GM12878 (cell line): ENCODE measurements around the gene POLD4.

Experiments used
- EGR1 ChIP-seq, 2 experiments: IDR thresholded peaks; 1 replicate in 1 of 2; 2 replicates in 1 of 2; pipeline ENCODE4 v1.6.1; 2011 to 2012; ENCODE audit warnings: low read depth in 2 of 2, low read length in 2 of 2, borderline replicate concordance in 1 of 2, mild to moderate bottlenecking in 1 of 2, moderate library complexity in 1 of 2
- IRF3 ChIP-seq: fragments of 450-650 bp; IDR thresholded peaks from 2 replicates; pipeline ENCODE4 v1.6.1; 2014; ENCODE audit warnings: mild to moderate bottlenecking
- KLF5 ChIP-seq: fragments of 450-650 bp; IDR thresholded peaks from 2 replicates; pipeline ENCODE4 v1.6.1; 2014; ENCODE audit warnings: mild to moderate bottlenecking; ENCODE audit not compliant: partially characterized antibody
- NFYB ChIP-seq: IDR thresholded peaks from 2 replicates; pipeline ENCODE4 v1.6.1; 2011; ENCODE audit warnings: low read depth, mild to moderate bottlenecking, low read length, improper control_type of control experiment, moderate library complexity; ENCODE audit not compliant: insufficient read depth
- NR2F1 ChIP-seq: fragments of 450-650 bp; conservative IDR thresholded peaks from 2 replicates; pipeline ENCODE4 v1.6.1; 2017; ENCODE audit warnings: mild to moderate bottlenecking
- POLR2A ChIP-seq: IDR thresholded peaks from 2 replicates; pipeline ENCODE4 v1.6.1; 2011; ENCODE audit warnings: low read depth, mild to moderate bottlenecking, low read length
- POLR2AphosphoS5 ChIP-seq: IDR thresholded peaks from 2 replicates; pipeline ENCODE4 v1.6.1; 2011; ENCODE audit warnings: mild to moderate bottlenecking, low read length, inconsistent platforms
- REST ChIP-seq: IDR thresholded peaks from 2 replicates; pipeline ENCODE4 v1.6.1; 2012; ENCODE audit warnings: mild to moderate bottlenecking, low read depth, low read length
- SREBF2 ChIP-seq: IDR thresholded peaks from 2 replicates; pipeline ENCODE4 v1.6.1; 2012; ENCODE audit warnings: mild to moderate bottlenecking, low read length
- TF ChIP-seq, protein P1 (sequence below), 3 experiments: IDR thresholded peaks in 2 of 3; conservative IDR thresholded peaks in 1 of 3; 2 replicates each; pipeline ENCODE4 v1.5.1; 2011; ENCODE audit warnings: low read depth in 3 of 3, low read length in 3 of 3, mild to moderate bottlenecking in 3 of 3, control low read depth in 2 of 3, moderate library complexity in 2 of 3, inconsistent platforms in 1 of 3, mixed read lengths in 1 of 3; ENCODE audit not compliant: control insufficient read depth in 2 of 3, insufficient read depth in 1 of 3; ENCODE audit errors: extremely low read depth in 1 of 3

GRCh38 chr11:67364169-67364568, 10.8 kb upstream of the POLD4 start:
- TF ChIP-seq KLF5 (no peak), POLR2A (no peak), NR2F1 (no peak), NFYB (no peak), SREBF2 (no peak), POLR2AphosphoS5 (no peak), IRF3 (no peak), REST (no peak), EGR1 (IDR thresholded peaks at IDR 0.05; ENCODE audit: borderline replicate concordance in 1 of 2, low read depth in 2 of 2, low read length in 2 of 2) (no peak)
- TF ChIP-seq, protein P1, sequence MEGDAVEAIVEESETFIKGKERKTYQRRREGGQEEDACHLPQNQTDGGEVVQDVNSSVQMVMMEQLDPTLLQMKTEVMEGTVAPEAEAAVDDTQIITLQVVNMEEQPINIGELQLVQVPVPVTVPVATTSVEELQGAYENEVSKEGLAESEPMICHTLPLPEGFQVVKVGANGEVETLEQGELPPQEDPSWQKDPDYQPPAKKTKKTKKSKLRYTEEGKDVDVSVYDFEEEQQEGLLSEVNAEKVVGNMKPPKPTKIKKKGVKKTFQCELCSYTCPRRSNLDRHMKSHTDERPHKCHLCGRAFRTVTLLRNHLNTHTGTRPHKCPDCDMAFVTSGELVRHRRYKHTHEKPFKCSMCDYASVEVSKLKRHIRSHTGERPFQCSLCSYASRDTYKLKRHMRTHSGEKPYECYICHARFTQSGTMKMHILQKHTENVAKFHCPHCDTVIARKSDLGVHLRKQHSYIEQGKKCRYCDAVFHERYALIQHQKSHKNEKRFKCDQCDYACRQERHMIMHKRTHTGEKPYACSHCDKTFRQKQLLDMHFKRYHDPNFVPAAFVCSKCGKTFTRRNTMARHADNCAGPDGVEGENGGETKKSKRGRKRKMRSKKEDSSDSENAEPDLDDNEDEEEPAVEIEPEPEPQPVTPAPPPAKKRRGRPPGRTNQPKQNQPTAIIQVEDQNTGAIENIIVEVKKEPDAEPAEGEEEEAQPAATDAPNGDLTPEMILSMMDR (IDR thresholded peaks at IDR 0.05 in 2 of 3, conservative IDR thresholded peaks at IDR 0.05 in 1 of 3; ENCODE audit: control insufficient read depth in 2 of 3, extremely low read depth in 1 of 3, insufficient read depth in 1 of 3, low read depth in 3 of 3, low read length in 3 of 3): no peak
